ENCODE measurements around the gene ADRA2C.

The ADRA2C gene

DNA sequence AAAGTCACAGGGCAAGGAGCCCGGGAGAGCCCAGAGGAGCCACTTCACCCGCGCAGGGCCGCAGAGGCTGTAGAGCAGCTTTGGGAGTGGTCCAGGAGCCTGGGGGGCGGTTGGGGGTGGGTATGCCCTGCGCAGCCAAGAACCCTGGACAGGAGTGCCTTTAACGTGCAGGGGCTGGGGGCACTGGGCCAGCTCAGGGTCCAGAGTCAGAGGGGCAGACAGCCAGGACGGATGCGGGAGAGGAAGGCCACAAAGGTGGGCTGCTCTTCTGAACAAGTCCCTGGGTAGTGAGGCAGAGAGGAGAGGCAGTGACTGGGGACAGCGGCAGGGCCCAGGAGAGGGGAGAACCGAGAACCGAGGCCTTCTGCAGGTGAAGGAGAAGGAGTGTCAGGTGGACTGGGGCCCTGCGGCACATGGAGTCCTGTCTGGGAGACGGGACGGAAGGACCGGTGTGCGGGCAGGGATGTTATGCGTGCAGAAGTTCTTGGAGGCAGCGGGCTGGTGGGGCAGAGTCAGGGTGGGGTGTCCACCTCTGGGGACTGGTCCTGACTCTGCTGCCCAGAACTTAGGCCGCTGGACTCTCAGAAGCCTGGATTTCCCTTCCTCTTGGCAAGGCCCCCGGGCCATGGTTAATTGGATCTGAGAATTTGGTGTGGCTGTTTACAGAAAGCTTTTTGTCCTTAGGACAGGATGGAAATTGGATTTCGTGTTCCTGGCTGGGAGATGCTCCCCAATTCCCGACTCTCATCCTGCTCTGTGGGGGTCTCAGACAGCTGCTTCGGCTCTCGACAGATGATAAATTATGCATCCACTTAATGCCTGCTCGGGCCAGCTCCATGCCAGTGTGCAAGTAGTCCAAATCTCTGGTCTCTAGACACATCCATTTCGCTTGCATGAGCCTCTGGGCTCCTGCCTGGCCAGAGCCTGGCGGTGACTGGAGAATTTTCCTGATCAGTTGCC is 31.9 kb downstream of the ADRA2C start:
- H3K4me3 ChIP-seq (replicated peaks; ENCODE audit: low read depth, low read length), result no peak overlapping the region
- TF ChIP-seq, protein P1, sequence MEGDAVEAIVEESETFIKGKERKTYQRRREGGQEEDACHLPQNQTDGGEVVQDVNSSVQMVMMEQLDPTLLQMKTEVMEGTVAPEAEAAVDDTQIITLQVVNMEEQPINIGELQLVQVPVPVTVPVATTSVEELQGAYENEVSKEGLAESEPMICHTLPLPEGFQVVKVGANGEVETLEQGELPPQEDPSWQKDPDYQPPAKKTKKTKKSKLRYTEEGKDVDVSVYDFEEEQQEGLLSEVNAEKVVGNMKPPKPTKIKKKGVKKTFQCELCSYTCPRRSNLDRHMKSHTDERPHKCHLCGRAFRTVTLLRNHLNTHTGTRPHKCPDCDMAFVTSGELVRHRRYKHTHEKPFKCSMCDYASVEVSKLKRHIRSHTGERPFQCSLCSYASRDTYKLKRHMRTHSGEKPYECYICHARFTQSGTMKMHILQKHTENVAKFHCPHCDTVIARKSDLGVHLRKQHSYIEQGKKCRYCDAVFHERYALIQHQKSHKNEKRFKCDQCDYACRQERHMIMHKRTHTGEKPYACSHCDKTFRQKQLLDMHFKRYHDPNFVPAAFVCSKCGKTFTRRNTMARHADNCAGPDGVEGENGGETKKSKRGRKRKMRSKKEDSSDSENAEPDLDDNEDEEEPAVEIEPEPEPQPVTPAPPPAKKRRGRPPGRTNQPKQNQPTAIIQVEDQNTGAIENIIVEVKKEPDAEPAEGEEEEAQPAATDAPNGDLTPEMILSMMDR (IDR thresholded peaks at IDR 0.05; ENCODE audit: low read depth, low read length, missing control alignments), result no peak
- DNase-seq (ENCODE audit: extremely low read depth, low read depth), result no peak

DNA sequence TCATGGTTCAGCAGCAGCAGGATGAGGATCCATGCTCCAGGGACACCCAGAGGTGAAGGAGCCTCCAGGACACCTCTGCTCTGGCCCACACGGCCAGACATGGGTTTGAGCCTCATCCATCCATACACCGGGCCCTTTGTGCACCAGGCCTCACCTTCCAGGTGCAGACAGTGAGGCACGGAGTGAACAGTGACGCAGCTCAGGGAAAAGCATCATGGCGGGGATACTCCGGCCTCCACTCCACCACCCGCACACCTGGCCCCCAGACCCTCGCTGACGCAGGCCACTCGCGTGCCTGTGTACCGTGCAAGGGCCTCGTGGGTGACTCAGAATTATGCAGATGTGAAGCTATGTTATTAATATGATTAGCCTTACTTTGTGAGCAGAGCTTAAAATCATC is 33.3 kb downstream of the ADRA2C start:
- TF ChIP-seq, protein P1 (IDR thresholded peaks at IDR 0.05; ENCODE audit: low read depth, low read length, missing control alignments), result no peak
- DNase-seq (ENCODE audit: extremely low read depth, low read depth), result no peak
- no peak overlapping the region for H3K4me3 ChIP-seq (replicated peaks; ENCODE audit: low read depth, low read length)

DNA sequence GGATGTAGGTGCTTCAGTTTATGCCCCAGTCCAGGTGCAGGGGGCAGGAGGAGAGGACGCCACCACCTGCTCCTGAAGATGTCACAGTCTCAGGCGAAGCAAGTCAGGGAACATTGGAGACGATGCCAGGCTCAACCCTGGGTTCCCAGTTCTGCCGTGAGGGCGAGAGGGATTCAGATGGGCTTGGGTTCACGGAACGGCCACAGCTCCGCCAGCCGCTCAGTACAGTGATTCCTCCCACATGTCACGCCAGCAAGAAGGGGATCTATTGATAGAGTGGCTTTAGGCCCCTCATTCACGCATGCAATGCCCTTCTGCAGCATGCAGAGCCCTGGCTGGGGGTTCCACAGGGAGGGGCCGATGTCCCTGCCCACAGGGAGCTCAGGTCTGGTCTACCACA is 34.2 kb downstream of the ADRA2C start:
- no peak overlapping the region for H3K4me3 ChIP-seq (replicated peaks; ENCODE audit: low read depth, low read length)
- TF ChIP-seq, protein P1 (IDR thresholded peaks at IDR 0.05; ENCODE audit: low read depth, low read length, missing control alignments), result no peak
- no peak for DNase-seq (ENCODE audit: extremely low read depth, low read depth)

DNA sequence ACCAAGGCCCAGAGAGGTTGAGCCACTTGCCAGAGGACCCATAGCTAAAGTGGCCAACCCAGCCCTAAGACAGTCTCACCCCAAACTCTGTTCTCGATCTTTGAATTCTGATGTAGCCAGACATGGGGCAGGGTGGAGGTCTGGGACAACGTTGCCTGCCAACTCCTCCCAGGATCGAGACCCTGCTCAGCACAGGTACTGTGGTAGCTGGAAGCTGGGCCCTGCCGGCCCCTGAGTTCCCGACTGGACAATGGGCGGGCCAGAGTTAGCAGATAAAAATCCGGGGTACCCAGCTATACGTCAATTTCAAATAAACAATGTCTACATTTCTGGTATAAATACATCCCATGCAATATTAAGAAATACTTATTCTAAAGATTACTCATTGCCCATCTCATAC is 35.3 kb downstream of the ADRA2C start:
- H3K4me3 ChIP-seq (replicated peaks; ENCODE audit: low read depth, low read length), result no peak overlapping the region
- no peak for DNase-seq (ENCODE audit: extremely low read depth, low read depth)
- TF ChIP-seq, protein P1 (IDR thresholded peaks at IDR 0.05; ENCODE audit: low read depth, low read length, missing control alignments), result no peak

DNA sequence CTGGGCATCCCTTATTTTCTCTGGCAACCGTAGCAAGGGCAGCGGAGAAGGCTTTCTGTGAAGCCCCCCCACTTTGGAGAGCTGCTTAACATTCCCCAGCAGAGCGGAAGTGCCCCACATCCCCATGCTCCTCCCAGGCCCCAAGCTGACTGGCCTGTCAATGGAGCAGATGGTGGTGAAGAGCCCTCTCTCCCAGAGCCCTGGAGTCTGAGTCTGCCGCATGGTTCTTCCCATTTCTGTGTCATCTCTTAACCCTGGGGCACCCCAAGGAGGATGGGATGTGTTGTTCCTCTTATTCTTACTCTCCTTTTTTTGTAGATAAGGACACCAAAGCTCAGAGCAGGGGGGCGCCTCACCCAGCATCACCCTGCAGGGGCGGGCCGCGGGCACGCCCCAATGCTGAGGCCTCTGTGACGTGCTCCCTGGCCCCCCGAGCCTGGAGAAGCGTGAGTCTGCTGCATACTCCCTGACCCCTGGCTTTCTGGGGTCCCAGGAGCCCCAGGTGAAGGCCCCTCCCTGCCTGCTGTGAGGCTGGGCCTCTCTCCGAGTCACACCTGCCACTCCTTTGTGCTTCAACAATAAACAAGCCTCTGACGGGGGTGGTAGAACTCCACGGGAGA is 35.9 kb downstream of the ADRA2C start:
- DNase-seq (ENCODE audit: extremely low read depth, low read depth), result no peak
- TF ChIP-seq, protein P1 (IDR thresholded peaks at IDR 0.05; ENCODE audit: low read depth, low read length, missing control alignments), result no peak
- no peak overlapping the region for H3K4me3 ChIP-seq (replicated peaks; ENCODE audit: low read depth, low read length)

DNA sequence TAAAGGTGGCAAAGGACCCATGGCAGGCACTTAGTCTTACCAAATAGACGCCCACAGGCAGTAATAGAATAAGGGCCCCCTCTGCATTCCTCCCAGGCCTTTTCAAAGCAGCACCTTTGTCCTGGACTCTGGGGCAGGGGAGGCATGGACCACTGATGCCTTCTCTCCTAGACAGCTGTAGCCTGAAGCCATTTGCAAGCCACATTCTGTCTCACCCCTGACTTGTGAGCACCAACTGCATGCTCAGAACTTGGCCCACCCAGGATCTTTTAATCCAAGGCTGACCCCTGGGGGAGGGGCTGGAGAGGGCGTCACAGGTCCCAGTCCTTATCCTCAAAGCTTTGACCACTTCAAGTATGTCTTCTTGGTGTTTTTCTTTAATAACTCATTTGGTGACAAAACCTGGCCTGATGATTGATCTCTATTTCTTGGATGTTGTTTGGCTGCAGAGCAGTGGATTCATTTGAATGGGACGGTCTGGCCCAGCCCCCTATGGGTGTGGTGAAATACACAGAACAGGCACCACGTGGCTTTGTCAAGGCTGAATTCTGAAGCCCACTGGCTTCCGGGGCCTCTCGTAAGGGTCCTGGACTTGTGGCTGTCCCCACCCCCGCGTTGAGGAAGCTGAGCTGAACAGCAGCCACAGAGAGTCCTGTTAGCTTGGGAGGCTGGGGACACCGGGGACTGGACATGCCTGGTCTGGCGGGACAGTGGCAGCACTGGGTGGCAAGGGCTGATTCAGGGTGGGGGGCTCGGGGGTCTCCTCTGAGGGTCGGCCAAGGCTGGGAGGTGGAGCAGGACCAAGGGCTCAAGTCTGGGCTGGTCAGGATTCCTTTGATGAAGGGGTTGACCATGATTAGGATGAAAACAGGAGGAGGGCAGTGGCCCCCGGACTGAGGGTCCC is 36.6 kb downstream of the ADRA2C start:
- H3K4me3 ChIP-seq (replicated peaks; ENCODE audit: low read depth, low read length), result no peak overlapping the region
- no peak for DNase-seq (ENCODE audit: extremely low read depth, low read depth)
- TF ChIP-seq, protein P1 (IDR thresholded peaks at IDR 0.05; ENCODE audit: low read depth, low read length, missing control alignments), result no peak
